Superior temporal gyrus (tissue), 1 donor: ENCODE data around the gene ZNF787.
"Not testable (repeated sequence)": the region's sequence is repeated elsewhere in the genome, so short reads cannot be mapped to it uniquely, and the experiment has no call there.

Experiments
- DNase-seq: peaks from one replicate; pipeline ENCODE4 v3.0.0-alpha.2; 2016; ENCODE audit errors: extremely low spot score

Gene ZNF787

DNA sequence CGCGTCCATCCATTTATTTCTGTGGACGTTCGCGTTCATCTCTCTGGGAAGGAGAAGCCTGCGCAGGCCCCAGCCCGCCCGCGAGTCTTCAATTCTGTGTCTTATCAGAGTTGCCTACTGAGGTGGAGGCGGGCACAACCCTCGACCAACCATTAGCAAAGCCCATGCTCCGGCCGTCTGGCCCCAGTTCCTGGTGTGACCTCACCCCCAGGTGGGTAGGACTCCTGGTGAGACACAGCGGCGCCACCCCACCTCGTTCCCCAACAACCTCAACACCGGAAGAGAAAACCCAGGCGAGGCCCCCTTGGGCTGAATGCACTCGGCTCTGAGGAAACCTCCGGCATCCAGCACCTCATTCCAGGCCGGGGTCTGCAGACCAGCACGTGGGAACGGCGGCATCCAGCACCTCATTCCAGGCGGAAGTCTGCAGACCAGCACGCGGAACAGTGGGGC, 14.7 kb downstream of the ZNF787 start:
- DNase-seq = no peak

DNA sequence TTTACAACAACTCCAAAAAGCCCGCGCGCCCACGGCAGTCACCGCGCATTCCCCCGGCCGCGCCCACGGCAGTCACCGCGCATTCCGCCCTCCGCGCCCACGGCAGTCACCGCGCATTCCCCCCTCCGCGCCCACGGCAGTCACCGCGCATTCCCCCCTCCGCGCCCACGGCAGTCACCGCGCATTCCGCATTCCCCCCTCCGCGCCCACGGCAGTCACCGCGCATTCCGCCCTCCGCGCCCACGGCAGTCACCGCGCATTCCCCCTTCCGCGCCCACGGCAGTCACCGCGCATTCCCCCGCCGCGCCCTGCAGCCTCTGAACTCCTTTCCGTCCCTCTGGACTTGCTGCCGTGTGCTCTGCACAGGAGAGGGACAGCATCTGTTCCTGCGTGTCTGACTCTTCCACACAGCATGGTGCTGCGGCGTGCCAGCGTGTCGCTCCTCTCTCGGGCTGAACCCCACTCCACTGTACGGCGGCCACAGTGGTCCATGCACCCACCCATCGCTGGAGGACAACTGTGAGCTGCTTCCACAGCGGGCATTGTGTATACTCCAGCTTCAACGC, 15.2 kb downstream of the ZNF787 start:
- not testable (repeated sequence) for DNase-seq

GRCh38 chr19:56105090-56105701, 15.9 kb downstream of the ZNF787 start:
- DNase-seq = peak; percentile 41

DNA sequence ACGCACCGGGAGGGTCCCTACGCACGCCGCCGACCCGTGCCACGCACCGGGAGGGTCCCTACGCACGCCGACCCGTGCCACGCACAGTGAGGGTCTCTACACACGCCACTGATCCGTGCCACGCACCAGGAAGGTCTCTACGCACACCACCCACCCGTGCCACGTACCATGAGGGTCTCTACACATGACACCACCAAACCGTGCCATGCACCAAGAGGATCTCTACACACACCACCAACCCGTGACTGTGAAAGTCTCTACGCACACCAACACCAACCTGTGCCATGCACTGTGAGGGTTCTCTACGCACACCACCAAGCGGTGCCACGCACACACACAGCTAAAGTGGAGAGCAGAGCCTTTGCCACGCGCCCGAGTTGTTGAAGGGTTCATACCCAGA, 16.7 kb downstream of the ZNF787 start:
- no peak for DNase-seq

- no peak for DNase-seq
These were observed 18.0 kb downstream of the ZNF787 start for GRCh38 chr19:56103027-56103614.

DNA sequence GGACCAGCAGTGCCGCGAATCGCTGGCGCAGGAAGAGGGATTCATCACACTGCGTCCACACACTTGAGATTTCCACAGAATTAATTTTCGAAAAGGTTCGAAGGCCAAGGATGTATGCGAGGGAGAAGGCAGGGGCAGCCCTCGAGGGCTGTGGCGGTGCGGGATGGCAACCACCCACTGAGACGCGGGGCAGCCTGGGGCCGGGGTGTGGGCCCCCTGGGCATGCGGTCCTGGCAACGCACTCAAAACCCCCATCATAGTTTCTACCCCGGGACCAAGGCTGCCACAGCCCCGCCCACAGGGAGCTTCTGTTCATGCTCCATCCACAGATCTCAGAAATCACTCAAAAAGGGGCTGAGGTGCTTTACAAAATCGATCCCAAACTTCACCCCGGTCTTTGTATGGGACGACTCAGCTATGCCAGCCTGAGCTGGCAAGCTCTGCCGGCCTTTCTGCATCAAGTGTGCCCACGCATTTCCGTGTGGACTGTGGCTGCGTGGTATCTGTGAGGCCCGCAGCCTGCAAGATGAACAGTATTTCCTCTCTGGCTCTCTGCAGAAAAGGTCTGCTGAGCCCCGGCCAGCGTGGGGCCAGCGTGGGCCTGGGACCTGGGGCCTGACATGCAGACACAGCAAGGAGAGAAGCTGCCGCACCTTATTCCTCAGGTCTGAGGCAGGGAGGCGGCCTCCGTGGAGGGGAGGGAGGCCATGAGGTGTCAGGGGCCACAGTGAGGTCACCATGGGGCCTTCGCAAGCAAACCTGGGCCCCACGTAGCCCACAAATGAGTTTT, 19.2 kb downstream of the ZNF787 start:
- DNase-seq = no peak

DNA sequence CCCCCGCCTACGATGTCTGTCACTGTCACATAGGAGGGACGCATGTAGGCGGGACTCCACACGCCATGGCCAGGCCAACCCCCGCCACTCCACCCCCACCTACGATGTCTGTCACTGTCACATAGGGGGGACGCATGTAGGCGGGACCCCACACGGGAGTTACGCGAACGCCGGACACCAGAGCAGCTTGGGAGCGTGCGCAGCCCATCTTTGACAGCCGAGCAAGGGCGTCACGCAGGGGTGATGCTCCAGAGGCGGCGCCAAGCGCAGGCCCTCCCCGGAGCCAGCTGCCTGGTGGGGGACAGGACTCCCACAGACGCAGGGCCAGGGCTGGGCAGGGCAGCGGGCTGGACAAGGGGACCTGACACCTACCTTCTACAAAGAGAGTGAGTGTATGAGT, 20.0 kb downstream of the ZNF787 start:
- no peak for DNase-seq

- no peak for DNase-seq
These were observed 21.2 kb downstream of the ZNF787 start for GRCh38 chr19:56099638-56100539.

- no peak for DNase-seq
These were observed 22.1 kb downstream of the ZNF787 start for GRCh38 chr19:56098731-56099568.

DNA sequence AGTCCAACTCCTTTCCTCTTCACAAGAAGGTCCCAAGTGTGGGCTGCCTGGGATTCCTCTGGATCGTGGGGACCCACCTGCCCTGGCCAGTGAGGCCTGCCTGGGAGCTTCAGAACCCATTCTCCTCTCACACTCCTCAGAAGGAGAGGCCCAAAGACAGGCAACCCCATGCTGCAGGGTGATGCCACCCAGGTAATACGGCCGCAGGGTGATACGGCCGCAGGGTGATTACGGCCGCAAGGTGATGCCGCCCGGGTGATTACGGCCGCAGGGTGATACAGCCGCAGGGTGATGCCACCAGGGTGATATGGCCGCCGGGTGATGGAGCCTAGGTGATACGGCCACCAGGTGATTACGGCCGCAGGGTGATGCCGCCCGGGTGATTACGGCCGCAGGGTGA, 22.9 kb downstream of the ZNF787 start:
- DNase-seq = not testable (repeated sequence)

DNA sequence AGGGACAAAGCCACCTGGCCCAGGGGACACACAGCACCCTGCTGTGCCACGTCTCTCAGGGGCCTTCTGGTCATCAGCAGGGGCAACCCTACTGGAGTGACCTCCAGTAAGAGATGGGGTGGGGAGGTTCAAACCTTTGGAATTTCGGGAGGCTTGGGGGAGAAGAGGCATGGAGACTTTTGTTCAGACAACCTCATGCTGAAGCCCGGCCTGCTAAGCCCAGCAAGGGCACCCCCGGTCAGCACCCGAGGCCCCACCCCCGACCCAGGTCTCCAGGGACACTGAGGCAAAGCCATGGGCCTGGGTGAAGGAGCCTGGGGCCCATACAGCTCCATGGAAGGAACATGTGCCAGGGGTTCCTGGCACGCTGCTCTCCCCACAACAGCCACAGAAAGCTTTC, 23.3 kb downstream of the ZNF787 start:
- DNase-seq = no peak

GRCh38 chr19:56097306-56097705, 23.8 kb downstream of the ZNF787 start:
- DNase-seq = no peak

- no peak for DNase-seq
These were observed 24.4 kb downstream of the ZNF787 start for GRCh38 chr19:56096665-56097064.

- no peak for DNase-seq
These were observed 26.6 kb downstream of the ZNF787 start for GRCh38 chr19:56094449-56094848.

GRCh38 chr19:56092685-56093631, 28.1 kb downstream of the ZNF787 start:
- DNase-seq = no peak

DNA sequence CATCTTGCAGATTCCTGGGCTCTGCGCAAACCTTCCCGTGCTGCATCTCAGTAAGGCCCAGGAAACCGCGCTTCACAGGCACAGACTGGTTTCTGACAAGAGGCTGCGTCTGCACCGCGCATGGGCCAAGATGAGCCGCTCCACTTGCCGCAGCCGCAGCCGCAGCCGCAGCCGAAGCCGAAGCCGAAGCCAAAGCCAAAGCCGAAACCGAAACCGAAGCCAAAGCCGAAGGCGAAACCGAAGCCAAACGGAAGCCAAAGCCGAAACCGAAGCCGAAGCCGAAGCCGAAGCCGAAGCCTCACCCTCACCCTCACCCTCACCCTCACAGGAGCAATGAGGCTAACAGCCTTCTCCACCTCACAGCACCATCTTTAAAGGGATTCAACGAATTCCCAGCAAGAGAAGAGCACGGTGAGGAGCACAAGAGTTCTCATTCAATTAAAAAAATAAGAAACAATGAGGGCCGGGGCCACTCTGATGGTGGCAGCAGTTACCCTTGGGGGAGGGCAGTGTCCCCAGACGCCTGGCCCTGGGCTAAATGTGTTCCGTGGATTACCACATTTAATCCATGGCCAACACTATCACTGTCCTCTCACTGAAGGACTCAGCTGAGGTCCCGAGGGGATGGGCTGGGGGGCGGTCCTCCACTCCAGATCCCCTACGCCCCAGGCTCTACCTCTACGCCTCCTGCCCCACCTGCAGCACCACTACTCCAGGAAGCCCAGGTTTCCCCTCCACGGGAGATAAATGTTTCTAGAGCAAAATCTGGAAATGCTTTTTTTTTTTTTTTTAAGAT, 29.1 kb downstream of the ZNF787 start:
- no peak for DNase-seq

DNA sequence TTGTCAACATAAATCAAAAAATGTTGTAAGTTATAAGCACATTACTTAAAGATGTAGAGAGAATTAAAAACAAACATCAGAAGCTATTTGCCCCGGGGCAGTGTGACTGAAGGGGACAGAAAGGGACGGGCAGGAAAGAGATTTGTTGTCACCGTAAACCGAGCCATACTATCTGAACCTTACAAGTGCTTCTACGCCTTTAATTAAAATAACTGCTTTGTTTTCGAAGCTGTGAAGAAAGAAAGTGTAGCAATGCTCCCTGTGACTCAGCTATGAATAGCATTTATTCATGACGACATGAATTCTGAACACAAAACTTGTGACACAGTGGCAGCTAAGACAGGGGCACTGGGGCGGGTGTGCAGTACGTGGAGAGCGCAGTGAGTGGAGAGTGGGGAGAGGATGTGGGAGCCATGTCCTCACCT, 30.0 kb downstream of the ZNF787 start:
- peak; percentile 67 for DNase-seq

- no peak for DNase-seq
These were observed 31.8 kb downstream of the ZNF787 start for GRCh38 chr19:56089344-56089743.
